ENCODE measurements around the gene CATSPER3. TPM values are rescaled to one million over a fixed set of nuclear protein-coding genes. Genes with fewer than 3 reads are reported as not detected.

Gene CATSPER3
- total RNA-seq, 1 experiment from 2014 or later, result 1.7 TPM

GRCh38 chr5:135053989-135054388 is 86.3 kb downstream of the CATSPER3 start (continued):
- no peak for TF ChIP-seq REST (IDR thresholded peaks at IDR 0.05; ENCODE audit: low read depth)
- TF ChIP-seq SP1 (IDR thresholded peaks at IDR 0.05; ENCODE audit: low read depth), result no peak
- TF ChIP-seq ATF3 (IDR thresholded peaks at IDR 0.05), result no peak
- no peak for TF ChIP-seq YY1 (IDR thresholded peaks at IDR 0.05; ENCODE audit: extremely low read depth, insufficient replicate concordance, low read depth, low read length)
- TF ChIP-seq TCF7L2 (IDR thresholded peaks at IDR 0.05; ENCODE audit: borderline replicate concordance, extremely low read depth, insufficient read depth, insufficient read length), result no peak

GRCh38 chr5:135054546-135054945 is 86.8 kb downstream of the CATSPER3 start:
- TF ChIP-seq CEBPB (IDR thresholded peaks at IDR 0.05; ENCODE audit: low read depth) (no peak), EZH2 (IDR thresholded peaks at IDR 0.05) (no peak), FOSL1 (IDR thresholded peaks at IDR 0.05; ENCODE audit: low read depth) (no peak), ZNF274 (IDR thresholded peaks at IDR 0.05; ENCODE audit: low read depth, low read length) (no peak), RAD21 (IDR thresholded peaks at IDR 0.05; ENCODE audit: low read depth) (no peak), MAX (IDR thresholded peaks at IDR 0.05) (no peak), CBX3 (IDR thresholded peaks at IDR 0.05; ENCODE audit: low read depth) (no peak), SRF (IDR thresholded peaks at IDR 0.05; ENCODE audit: low read depth) (no peak), JUND (IDR thresholded peaks at IDR 0.05) (no peak)
- Histone ChIP-seq H3K27me3 (ENCODE audit: insufficient read depth, low read length) (no peaks in the 10 kb centered on the region), H3K4me2 (ENCODE audit: low read length) (no peak overlapping the region), H3K9me2 (ENCODE audit: insufficient read depth) (no peaks in the 10 kb centered on the region), H3K36me3 (ENCODE audit: control insufficient read depth in 1 of 2, insufficient read depth in 2 of 2, low read length in 2 of 2) (no peaks in the 10 kb centered on the region), H3K79me2 (ENCODE audit: insufficient read depth, low read length) (no peaks in the 10 kb centered on the region), H3K4me1 (ENCODE audit: control insufficient read depth in 1 of 2, insufficient read depth in 2 of 2, low read length in 2 of 2) (no peaks in the 10 kb centered on the region), H3K4me3 (replicated peaks in 1 of 2; ENCODE audit: low read depth in 1 of 2, low read length in 2 of 2) (no peak overlapping the region), H3K27ac (ENCODE audit: low read depth, low read length) (no peak overlapping the region), H2AFZ (ENCODE audit: low read depth, low read length, poor library complexity, severe bottlenecking) (no peak overlapping the region), H3K9me3 (ENCODE audit: control insufficient read depth in 1 of 2, insufficient read depth in 1 of 2, low read depth in 1 of 2, low read length in 2 of 2) (no peaks in the 10 kb centered on the region), H3K9ac (ENCODE audit: low read length) (no peak overlapping the region), H4K20me1 (ENCODE audit: insufficient read depth) (no peaks in the 10 kb centered on the region)
- intact Hi-C loops (cut with micrococcal nuclease), result no loop called here
- DNase-seq (ENCODE audit: low read depth, low spot score) (no peak), ATAC-seq (no peak)
- no TSS peak for BruUV-seq (replicated peaks)
- ChIA-PET POLR2A (no interaction called here), CTCF (no interaction called here), RAD21 (ENCODE audit: low non-redundant PET in 1 of 2, low total read pairs in 2 of 2, uncharacterized antibody in 2 of 2, unreplicated experiment in 2 of 2) (no interaction called here)

Data from HCT116 (cell line).